GM18951 (cell line): Measurements from ENCODE around the gene PTGR3.
A peak's percentile ranks its signal among the peaks of the same experiment; 100 is the strongest.

Experiments
- POLR2A ChIP-seq: IDR thresholded peaks from 4 replicates; pipeline ENCODE4 v1.6.1; 2011; ENCODE audit warnings: mild to moderate bottlenecking; ENCODE audit not compliant: insufficient read length, insufficient read depth; ENCODE audit errors: extremely low read depth
- in situ Hi-C: fragments of 300-500 bp; cut with MboI; formaldehyde crosslinking; loops from one replicate; pipeline ENCODE4 v1.12.0; 2022; ENCODE audit warnings: low sequenced_read_pairs, mixed read lengths, inconsistent platforms; ENCODE audit not compliant: unreplicated experiment

The PTGR3 gene

GRCh38 chr18:75216212-75216910, 7.4 kb upstream of the PTGR3 start:
- in situ Hi-C loops, result no loop called here
- no peak for TF ChIP-seq POLR2A

- TF ChIP-seq POLR2A, result no peak
- in situ Hi-C loops, result no loop called here
Observed at GRCh38 chr18:75215663-75216062, 6.7 kb upstream of the PTGR3 start.

- TF ChIP-seq POLR2A, result no peak
- in situ Hi-C loops, result no loop called here
Observed at GRCh38 chr18:75214766-75215510, 6.0 kb upstream of the PTGR3 start.

- TF ChIP-seq POLR2A, result no peak
- in situ Hi-C loops, result no loop called here
Observed at GRCh38 chr18:75214332-75214690, 5.4 kb upstream of the PTGR3 start.

- in situ Hi-C loops, result no loop called here
- TF ChIP-seq POLR2A, result no peak
Observed at GRCh38 chr18:75213611-75214331, 4.8 kb upstream of the PTGR3 start.

- no peak for TF ChIP-seq POLR2A
- in situ Hi-C loops, result no loop called here
Observed at GRCh38 chr18:75212751-75213090, 3.8 kb upstream of the PTGR3 start.

GRCh38 chr18:75211953-75212750, 3.2 kb upstream of the PTGR3 start:
- in situ Hi-C loops, result no loop called here
- no peak for TF ChIP-seq POLR2A

GRCh38 chr18:75211626-75211952, 2.6 kb upstream of the PTGR3 start:
- in situ Hi-C loops, result no loop called here

GRCh38 chr18:75211002-75211621, 2.2 kb upstream of the PTGR3 start:
- TF ChIP-seq POLR2A, result peak; percentile 37

More at GRCh38 chr18:75211626-75211952, 2.6 kb upstream of the PTGR3 start:
- TF ChIP-seq POLR2A, result peak; percentile 26

GRCh38 chr18:75210274-75211001, 1.5 kb upstream of the PTGR3 start, which contains the start of gene TSHZ1:
Gene TSHZ1 (plus strand): TSS chr18:75210797. CDS start chr18:75211877, 1,080 bp downstream.
- in situ Hi-C loops, result no loop called here
- peak; percentile 64 for TF ChIP-seq POLR2A

More at GRCh38 chr18:75211002-75211621, 2.2 kb upstream of the PTGR3 start:
- in situ Hi-C loops, result no loop called here

GRCh38 chr18:75209951-75210258, 966 bp upstream of the PTGR3 start:
- in situ Hi-C loops, result no loop called here

GRCh38 chr18:75208836-75209128, 157 bp downstream of the PTGR3 start:
- in situ Hi-C loops, result no loop called here
- peak; percentile 43 for TF ChIP-seq POLR2A

More at GRCh38 chr18:75209951-75210258, 966 bp upstream of the PTGR3 start:
- no peak for TF ChIP-seq POLR2A

GRCh38 chr18:75208155-75208835, 644 bp downstream of the PTGR3 start:
- TF ChIP-seq POLR2A, result peak; percentile 20
- in situ Hi-C loops, result no loop called here
